HG03565 (cell line): ENCODE results near the gene TASL.
"Not testable (repeated sequence)": the region's sequence is repeated elsewhere in the genome, so short reads cannot be mapped to it uniquely, and the experiment has no call there.

Source experiments
- ATAC-seq: cut with Tn5 transposase; IDR thresholded peaks from one replicate; pipeline ENCODE4 v1.9.1; 2021; ENCODE audit warnings: mild to moderate bottlenecking, moderate library complexity; ENCODE audit not compliant: unreplicated experiment

TASL gene, protein sequence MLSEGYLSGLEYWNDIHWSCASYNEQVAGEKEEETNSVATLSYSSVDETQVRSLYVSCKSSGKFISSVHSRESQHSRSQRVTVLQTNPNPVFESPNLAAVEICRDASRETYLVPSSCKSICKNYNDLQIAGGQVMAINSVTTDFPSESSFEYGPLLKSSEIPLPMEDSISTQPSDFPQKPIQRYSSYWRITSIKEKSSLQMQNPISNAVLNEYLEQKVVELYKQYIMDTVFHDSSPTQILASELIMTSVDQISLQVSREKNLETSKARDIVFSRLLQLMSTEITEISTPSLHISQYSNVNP

DNA sequence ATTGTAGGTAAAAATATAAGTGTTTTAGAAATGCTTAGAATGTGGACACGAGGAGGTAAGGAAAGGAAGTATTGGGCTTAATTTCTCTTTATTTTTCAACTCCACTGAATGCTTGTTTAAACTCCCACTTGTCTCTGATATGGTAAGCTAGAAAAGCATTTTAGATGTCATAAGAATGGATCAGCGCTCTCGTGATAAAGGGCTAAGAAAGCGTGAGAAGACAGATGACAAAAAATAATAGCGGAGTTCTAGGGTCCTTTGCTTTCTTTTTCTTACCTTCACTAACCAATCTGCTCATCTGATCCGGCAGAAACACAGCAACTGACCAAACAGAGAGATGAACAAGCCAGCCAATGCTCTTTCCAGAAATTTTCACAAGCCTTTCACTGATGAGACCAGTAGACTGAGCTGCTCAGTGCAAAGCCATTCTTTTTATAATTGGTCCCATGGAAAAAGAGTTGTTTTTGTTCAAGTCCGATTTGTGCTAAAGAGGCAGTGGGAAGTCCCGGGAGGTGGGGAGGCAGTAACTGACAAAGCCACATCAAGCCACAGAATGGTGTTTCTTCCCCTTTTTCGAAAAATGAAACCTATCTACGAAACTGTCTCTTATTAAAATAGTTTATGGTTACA, at the start of gene TASL:
Gene TASL (minus strand): TSS at position 405 of the 630 bp plus-strand sequence. CDS start 17,411 bp downstream, outside the sequence.
- peak; percentile 81 for ATAC-seq

GRCh38 chrX:30626402-30626801, 48.8 kb upstream of the TASL start:
- ATAC-seq: no peak

GRCh38 chrX:30622361-30622760, 44.8 kb upstream of the TASL start:
- no peak for ATAC-seq

DNA sequence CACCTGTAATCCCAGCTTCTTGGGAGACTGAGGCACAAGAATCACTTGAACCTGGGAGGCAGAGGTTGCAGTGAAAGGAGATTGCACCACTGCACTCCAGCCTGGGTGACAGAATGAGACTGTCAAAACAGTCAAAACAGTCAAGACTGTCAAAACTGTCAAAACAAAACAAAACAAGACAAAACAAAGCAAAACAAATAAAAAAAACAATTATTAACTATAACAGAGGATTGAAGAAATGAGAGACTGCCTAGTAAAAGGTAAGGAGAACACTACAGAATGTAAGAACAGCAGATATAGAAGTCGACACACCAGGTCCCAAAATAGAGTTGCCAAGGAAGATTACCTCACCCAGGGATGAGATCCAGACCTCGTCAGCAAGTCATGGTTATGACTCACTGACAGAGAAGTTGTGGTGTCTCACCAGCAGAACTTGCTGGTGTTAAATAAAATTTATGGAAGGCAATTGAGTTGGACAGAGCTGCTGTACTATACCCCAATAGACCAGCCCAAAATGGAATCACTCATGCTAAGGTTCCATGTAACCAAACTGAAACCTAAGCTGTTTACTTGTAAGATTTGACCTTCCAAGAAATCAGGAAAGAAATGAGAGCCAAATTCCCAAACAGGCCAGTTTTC, 43.5 kb upstream of the TASL start:
- ATAC-seq: no peak

- no peak for ATAC-seq
Observed at GRCh38 chrX:30620125-30620524, 42.6 kb upstream of the TASL start.

DNA sequence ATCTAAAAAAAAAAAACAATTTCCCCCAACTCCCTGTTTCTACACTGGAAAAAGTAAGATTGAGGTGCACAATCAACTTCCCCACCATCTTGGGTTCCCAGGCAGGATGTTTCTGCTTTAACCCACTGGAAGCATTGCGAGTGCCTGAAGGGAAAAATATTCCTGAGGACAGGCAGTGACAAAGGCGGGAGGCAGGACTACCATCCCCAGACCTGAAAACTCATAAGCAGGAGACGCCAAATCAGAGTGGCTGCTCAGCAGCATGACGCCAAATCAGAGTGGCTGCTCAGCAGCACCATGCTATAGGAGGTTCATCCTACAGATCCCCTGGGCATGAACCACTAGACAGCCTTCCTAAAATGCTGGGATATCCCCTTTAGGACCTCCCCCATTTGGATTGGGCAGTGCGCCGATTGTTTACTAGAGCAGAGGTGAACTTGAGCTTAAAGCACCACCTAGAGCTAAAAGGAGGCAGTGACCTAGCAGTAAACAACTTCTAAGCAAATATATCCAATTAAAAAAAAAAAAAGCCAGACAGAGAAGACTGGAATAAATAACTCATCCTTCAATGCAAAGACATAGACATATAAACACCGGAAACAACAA, 40.7 kb upstream of the TASL start:
- no peak for ATAC-seq

- no peak for ATAC-seq
Observed at GRCh38 chrX:30615229-30615628, 37.7 kb upstream of the TASL start.

GRCh38 chrX:30613721-30614120, 36.2 kb upstream of the TASL start:
- no peak for ATAC-seq

DNA sequence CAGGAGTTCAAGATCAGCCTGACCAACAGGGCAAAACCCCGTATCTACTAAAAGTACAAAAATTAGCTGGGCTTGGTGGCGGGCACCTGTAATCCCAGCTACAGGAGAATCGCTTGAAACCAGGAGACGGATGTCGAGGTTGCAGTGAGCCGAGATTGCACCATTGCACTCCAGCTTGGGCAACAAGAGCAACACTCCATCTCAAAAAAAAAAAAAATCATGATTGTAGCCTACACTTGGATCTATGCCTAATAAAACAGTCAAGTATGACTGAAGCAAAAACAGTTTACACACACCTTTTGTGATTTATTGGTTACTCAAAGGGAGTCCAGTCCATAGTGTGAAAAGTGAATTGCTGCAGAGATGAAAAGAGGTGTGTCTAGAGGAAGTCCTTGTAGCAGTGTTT, 34.7 kb upstream of the TASL start:
- ATAC-seq: no peak

- no peak for ATAC-seq
Observed at GRCh38 chrX:30610026-30610425, 32.5 kb upstream of the TASL start.

GRCh38 chrX:30607155-30607554, 29.6 kb upstream of the TASL start:
- ATAC-seq: no peak

DNA sequence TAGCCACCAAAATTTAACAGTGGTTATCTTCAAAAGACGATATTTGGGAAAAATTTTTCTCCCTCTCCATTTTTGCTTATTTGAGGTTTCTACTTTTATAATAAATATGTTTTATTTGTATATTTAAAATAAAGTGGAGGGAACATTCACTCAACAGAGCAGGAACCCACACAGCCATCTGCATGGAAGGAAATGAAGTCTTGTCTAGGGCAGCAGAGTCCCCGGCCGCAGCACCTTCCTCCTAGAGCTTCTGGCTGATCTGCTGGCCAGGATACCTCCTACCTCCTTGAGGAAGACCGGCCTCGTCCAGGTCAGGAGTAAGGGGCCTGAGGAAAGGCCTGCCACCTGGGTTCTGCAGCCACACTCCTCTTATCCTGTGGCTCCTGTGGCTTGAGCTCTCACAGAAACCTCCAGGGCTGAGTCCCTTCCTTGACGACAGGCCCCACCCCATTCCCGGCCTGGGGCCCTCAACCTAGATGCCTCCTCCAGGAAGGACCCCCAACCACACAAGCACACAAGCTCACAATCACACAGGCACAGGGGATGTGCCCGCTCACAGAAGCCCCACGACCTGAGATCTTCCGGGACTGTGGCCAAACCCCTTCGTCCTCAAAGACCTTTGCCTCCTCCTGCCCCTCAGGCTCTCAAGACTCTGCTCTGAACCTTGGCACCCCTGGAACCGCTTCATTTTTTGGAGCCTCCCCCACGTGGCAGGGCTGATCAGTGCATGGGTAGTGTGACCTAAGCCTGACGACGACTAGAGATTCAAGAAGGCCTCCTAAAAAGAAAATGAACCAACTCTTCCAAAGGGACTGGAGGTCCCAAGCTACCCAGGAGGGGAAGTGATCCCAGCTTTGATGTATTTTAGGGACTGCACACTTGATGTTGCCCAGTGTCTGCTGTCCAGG, 23.0 kb upstream of the TASL start:
- ATAC-seq: not testable (repeated sequence)

DNA sequence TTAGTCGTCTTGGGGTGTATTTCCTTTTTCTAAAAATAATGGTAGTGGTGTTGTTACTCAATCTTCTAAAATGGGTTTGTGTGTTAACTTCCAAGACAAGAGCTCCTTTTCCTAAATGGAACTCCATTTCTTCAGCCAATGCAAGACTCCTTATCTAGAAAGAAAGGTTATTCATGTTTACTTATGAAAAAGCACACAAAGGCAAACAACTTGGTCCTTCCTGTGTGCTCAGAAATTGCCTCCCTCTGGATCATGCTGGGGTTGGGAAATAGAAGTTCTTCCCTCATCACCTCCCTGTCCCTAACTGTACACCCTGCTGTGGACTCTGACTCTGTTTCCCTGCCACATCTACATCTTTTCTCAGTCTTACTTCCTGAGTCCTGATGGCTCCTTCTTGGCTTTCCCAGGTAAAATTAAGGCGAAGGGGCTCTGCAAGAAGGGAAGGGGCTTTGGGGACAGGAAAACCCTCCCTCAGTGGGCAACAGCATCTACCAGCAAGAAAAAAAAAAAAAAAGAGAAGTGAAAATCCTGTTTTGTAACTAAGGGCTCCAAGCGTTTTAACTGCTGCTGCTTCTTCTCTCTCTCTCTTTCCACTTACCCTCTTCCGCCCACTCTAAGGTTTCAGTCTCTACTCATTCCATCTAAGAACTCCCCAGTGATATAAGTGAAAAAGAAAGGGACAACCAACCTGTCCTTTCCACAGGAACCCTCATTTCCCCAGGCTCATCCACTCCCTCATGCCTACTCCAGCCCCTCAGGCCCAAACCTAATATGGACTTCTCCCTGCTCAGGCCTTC, 19.8 kb upstream of the TASL start:
- ATAC-seq: peak; percentile 76

DNA sequence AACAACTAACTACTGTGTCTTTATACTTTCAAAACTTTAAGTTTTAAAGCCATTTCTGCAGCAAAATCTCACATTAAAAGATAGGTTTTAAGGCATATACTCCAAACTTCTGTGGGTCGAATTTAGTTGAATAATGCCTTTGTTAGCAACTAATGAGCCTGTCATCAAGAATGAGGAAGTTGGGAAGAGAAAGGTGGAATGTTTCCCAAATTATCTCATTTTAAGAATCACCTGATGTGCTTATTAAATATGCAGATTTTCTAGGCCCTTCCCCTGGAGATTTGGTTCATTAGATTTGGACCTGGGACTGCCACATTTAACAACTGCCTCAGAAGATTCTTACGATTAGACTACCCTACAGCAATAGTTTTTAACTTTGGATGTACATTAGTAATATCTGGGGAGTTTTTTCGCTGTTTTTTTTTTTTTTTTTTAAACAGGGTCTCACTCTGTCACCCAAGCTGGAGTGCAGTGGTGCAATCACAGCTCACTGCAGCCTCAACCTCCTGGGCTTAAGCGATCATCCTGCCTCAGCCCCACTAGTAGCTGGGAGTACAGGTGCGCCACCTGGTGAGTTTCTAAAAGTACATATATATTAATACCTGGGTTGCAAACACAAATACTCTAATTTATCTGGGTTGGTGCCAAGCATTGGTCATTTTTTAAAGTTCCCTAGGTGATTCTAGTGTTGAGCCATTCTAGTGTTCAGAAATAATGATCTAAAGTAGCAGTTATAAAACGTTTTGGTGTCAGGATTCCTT, 16.1 kb upstream of the TASL start:
- ATAC-seq: peak; percentile 42

DNA sequence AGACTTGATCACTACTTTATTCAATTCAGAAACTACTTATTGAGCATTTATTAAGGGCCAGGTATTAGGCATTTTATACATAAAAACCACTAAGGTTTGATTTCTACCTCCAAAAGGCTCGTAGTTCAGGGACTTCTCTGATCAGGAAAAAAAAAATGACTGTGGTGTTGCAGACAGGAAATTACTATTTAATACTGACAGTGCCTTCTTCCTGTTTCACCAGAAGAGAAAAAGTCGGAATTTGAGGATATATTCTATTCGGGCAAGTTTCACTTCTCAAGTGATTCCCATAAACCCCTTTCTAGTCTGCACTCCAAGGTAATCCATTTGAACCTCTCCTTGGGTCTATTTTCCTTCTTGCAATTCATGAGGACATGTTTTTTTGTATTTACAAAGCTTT, 15.3 kb upstream of the TASL start:
- no peak for ATAC-seq

DNA sequence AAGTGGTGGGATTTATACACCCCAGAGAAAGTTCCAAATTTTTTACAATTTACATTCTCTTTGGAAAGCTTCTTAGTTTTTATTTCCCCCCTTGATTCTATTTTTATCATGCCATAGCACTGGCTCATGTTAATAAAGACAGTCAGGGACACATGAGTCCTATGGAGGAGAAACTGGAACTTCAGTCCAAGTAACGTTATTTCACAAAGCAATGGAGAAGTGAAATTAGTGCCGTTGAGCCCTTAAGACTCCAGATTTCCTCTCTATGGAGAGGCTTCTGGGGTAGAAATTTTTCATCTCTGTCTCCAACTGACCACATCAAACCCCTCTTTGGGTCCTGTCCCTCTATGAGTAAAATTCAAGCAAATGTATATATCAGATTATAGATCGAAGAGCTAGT, 12.8 kb upstream of the TASL start:
- no peak for ATAC-seq

DNA sequence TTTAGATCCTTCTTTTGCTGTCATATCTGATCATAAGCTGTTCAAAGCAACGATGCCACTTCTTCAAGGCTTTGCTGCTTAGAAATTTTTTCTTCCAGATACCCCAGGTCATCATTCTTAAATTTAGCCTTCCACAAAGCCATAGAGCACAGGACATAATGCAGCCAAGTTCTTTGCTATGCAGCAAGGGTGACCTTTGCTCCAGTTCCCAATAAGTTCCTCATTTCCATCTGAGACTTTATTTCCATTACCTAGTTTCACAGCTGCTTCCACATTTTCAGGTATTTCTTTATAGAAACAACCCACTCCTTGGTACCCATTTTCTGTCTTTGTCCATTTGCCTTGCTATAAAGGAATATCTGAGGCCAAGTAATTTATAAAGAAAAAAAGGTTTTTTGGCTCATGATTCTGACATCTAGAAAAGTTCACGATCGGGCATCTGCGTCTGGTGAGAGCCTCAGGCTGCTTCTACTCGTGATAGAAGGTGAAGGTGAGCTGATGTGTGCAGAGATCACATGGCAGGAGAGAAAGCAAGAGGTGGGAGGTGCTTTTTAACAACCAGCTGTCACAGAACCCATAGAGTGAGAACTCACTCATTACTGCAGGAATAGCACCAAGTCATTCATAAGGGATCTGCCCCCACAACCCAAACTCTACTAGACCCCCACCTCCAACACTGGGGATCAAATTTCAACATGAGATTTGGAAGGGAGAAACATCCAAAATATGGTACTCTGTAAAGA, 11.8 kb upstream of the TASL start:
- peak; percentile 43 for ATAC-seq

DNA sequence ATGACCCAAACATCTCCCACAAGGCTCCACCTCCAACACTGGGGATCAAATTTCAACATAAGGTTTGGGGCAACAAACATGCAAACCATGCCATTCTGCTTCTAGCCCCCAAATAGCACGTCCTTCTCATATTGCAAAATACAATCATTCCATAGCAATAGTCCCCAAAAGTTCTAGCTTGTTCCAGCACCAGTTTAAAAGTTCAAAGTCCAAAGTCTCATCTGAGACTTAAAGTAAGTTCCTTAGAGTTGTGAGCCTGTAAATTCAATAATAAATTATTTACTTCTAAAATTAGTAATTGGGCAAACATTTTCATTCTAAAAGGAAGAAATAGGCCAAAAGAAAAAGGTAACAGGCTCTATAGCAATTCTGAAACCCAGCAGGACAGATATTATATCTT, 8.9 kb upstream of the TASL start:
- ATAC-seq: no peak

DNA sequence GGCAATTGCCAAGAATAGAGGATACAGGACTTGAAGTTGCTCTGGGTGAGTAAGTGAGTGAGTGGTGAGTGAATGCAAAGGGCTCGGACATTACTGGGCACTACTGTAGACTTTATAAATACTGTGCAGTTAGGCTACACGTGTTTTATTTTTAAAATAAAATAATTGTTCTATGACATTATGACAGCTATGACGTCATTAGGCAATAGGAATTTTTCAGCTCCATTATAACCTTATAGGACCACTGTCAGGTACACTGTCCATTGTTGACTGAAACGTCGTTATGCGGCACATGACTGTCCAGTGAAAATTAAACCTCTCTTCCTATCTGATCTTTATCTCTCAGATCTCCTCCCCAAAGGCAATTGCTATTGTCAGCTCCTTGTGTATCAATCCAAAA, 5.1 kb upstream of the TASL start:
- ATAC-seq: no peak
